ENCODE data around the gene ZNF839.

DNA sequence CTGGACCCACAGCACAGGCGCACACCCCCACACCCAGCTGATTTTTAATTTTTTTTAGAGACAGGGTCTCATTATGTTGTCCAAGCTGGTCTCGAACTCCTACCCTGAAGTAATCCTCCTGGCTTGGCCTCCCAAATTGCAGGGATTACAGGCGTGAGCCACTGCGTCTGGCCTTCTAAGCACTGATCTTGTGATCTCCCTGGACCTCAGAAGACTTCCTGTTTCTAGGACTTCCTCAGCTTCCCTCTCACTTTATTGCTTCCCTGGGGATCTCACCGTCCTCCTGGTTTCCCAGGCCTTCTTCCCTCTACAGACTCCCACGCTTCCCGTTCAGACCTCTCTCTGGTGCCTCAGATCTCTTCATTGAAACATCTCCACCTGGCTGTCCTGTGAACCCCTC lies 13.8 kb downstream of the ZNF839 start:
- TF ChIP-seq, protein P1, sequence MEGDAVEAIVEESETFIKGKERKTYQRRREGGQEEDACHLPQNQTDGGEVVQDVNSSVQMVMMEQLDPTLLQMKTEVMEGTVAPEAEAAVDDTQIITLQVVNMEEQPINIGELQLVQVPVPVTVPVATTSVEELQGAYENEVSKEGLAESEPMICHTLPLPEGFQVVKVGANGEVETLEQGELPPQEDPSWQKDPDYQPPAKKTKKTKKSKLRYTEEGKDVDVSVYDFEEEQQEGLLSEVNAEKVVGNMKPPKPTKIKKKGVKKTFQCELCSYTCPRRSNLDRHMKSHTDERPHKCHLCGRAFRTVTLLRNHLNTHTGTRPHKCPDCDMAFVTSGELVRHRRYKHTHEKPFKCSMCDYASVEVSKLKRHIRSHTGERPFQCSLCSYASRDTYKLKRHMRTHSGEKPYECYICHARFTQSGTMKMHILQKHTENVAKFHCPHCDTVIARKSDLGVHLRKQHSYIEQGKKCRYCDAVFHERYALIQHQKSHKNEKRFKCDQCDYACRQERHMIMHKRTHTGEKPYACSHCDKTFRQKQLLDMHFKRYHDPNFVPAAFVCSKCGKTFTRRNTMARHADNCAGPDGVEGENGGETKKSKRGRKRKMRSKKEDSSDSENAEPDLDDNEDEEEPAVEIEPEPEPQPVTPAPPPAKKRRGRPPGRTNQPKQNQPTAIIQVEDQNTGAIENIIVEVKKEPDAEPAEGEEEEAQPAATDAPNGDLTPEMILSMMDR (IDR thresholded peaks at IDR 0.05): no peak
- no peak for TF ChIP-seq POLR2A (IDR thresholded peaks at IDR 0.05)
